Endothelial cell of umbilical vein (primary cell): ENCODE measurements around the gene TFDP1. TPM values are rescaled to one million over a fixed set of nuclear protein-coding genes. Genes with fewer than 3 reads are reported as not detected.

Source experiments
- BruUV-seq: library from RNA; stranded (reverse); fragments of 400-500 nt; replicated peaks from 2 replicates; lab custom pipeline; 2021; lab: Mats Ljungman, UMichigan
- CTCF ChIA-PET: fragments of 300-600, 350-600 bp; sonication (Branson Sonifier 250); formaldehyde crosslinking; loops from one replicate; lab custom pipeline; 2021; ENCODE audit warnings: antibody characterized with exemption, inconsistent platforms; lab: Charles Lee
- POLR2A ChIA-PET: fragments of 300-600, 350-600 bp; sonication (Branson Sonifier 250); formaldehyde crosslinking; loops from one replicate; lab custom pipeline; 2021; ENCODE audit warnings: antibody characterized with exemption, inconsistent platforms; lab: Charles Lee
- DNase-seq: peaks from one replicate; pipeline ENCODE4 v3.0.0-alpha.2; 2011; ENCODE audit warnings: low read depth, low spot score
- FAIRE-seq: peaks from 2 replicates; lab custom pipeline; 2011; peaks lifted over from hg19 to GRCh38; lab: Jason Lieb, UNC
- H2AFZ ChIP-seq: 2 replicates; pipeline ENCODE4 v1.6.0; 2012; ENCODE audit warnings: low read depth, low read length, control low read depth, inconsistent platforms
- H3K27ac ChIP-seq: 2 replicates; pipeline ENCODE4 v1.5.1; 2011; ENCODE audit warnings: low read depth, mild to moderate bottlenecking, control low read depth, low read length, moderate library complexity; ENCODE audit not compliant: insufficient read depth
- H3K27me3 ChIP-seq, 2 experiments: 2 replicates each; pipeline versions ENCODE4 v1.6.0 to v1.6.1; 2011; ENCODE audit warnings: low read length in 2 of 2, mixed read lengths in 1 of 2; ENCODE audit not compliant: control insufficient read depth in 2 of 2, insufficient read depth in 2 of 2
- H3K36me3 ChIP-seq, 2 experiments: 2 replicates in 1 of 2; 3 replicates in 1 of 2; pipeline ENCODE4 v1.5.1; 2011; ENCODE audit warnings: low read length in 2 of 2, mild to moderate bottlenecking in 1 of 2, moderate library complexity in 1 of 2; ENCODE audit not compliant: control insufficient read depth in 2 of 2, insufficient read depth in 2 of 2; ENCODE audit errors: extremely low read depth in 1 of 2
- H3K4me1 ChIP-seq: 3 replicates; pipeline ENCODE4 v1.5.1; 2011; ENCODE audit warnings: mild to moderate bottlenecking, low read length; ENCODE audit not compliant: control insufficient read depth, insufficient read depth; ENCODE audit errors: extremely low read depth
- H3K4me2 ChIP-seq: 2 replicates; pipeline ENCODE4 v1.6.1; 2011; ENCODE audit warnings: low read length, control low read depth, mixed read lengths; ENCODE audit not compliant: insufficient read depth
- H3K4me3 ChIP-seq, 3 experiments: fragments of 200-600 bp in 1 of 3; sonication (generic), shearing (Covaris generic) in 1 of 3; replicated peaks in 1 of 3; 2 replicates each; pipeline ENCODE4 v1.5.1; 2011 to 2016; ENCODE audit warnings: control low read depth in 3 of 3, low read length in 3 of 3, mild to moderate bottlenecking in 2 of 3, inconsistent platforms in 1 of 3, low read depth in 1 of 3, moderate library complexity in 1 of 3; ENCODE audit not compliant: insufficient read depth in 1 of 3
- H3K79me2 ChIP-seq: 2 replicates; pipeline ENCODE4 v1.6.0; 2012; ENCODE audit warnings: low read length, inconsistent platforms; ENCODE audit not compliant: control insufficient read depth, insufficient read depth
- H3K9ac ChIP-seq: replicated peaks from 2 replicates; pipeline ENCODE3; 2011; ENCODE audit warnings: low read length, control low read depth; ENCODE audit not compliant: insufficient read depth; ENCODE audit errors: extremely low read depth
- H3K9me1 ChIP-seq: replicated peaks from 3 replicates; pipeline ENCODE4 v1.6.0; 2011; ENCODE audit warnings: mild to moderate bottlenecking, low read length; ENCODE audit not compliant: control insufficient read depth, insufficient read depth; ENCODE audit errors: extremely low read depth
- H3K9me3 ChIP-seq: replicated peaks from 2 replicates; pipeline ENCODE4 v1.5.1; 2012; ENCODE audit warnings: low read length, inconsistent platforms; ENCODE audit not compliant: control insufficient read depth, insufficient read depth
- H4K20me1 ChIP-seq: replicated peaks from 2 replicates; pipeline ENCODE3; 2011; ENCODE audit warnings: mild to moderate bottlenecking, low read length; ENCODE audit not compliant: control insufficient read depth, insufficient read depth; ENCODE audit errors: extremely low read depth
- CTCF ChIP-seq, 2 donors: IDR thresholded peaks; 1 replicate in 1 of 2; 2 replicates in 1 of 2; pipeline ENCODE4 v1.5.1; 2011; ENCODE audit warnings: low read length in 2 of 2, mild to moderate bottlenecking in 2 of 2, moderate library complexity in 2 of 2, control low read depth in 1 of 2, inconsistent platforms in 1 of 2, low read depth in 1 of 2; ENCODE audit not compliant: insufficient read depth in 1 of 2; ENCODE audit errors: extremely low read depth in 1 of 2
- EZH2 ChIP-seq: IDR thresholded peaks from 2 replicates; pipeline ENCODE4 v1.6.1; 2012; ENCODE audit warnings: borderline replicate concordance, low read depth, mild to moderate bottlenecking, moderate library complexity, low read length, inconsistent platforms; ENCODE audit not compliant: severe bottlenecking
- FOS ChIP-seq: IDR thresholded peaks from 2 replicates; pipeline ENCODE4 v1.6.1; 2011; ENCODE audit warnings: mild to moderate bottlenecking, low read length, moderate library complexity, borderline replicate concordance; ENCODE audit not compliant: insufficient read depth
- GATA2 ChIP-seq: IDR thresholded peaks from 2 replicates; pipeline ENCODE4 v1.7.0; 2011; ENCODE audit warnings: low read depth, mild to moderate bottlenecking, moderate library complexity, mixed read lengths, low read length; ENCODE audit not compliant: insufficient read length, insufficient read depth
- JUN ChIP-seq: IDR thresholded peaks from 2 replicates; pipeline ENCODE4 v1.6.1; 2011; ENCODE audit warnings: borderline replicate concordance, low read depth; ENCODE audit not compliant: insufficient read length, insufficient read depth
- MAX ChIP-seq: IDR thresholded peaks from 2 replicates; pipeline ENCODE4 v1.6.1; 2011; ENCODE audit not compliant: insufficient read depth, insufficient read length
- MYC ChIP-seq: IDR thresholded peaks from one replicate; pipeline ENCODE4 v1.6.1; 2011; ENCODE audit warnings: mild to moderate bottlenecking, low read depth, low read length
- POLR2A ChIP-seq: IDR thresholded peaks from 2 replicates; pipeline ENCODE4 v1.6.1; 2012; ENCODE audit warnings: low read depth, mild to moderate bottlenecking, control low read depth, low read length
- POLR2AphosphoS5 ChIP-seq: IDR thresholded peaks from 2 replicates; pipeline ENCODE4 v1.6.1; 2012; ENCODE audit warnings: low read depth, mild to moderate bottlenecking, control low read depth, low read length, moderate library complexity; ENCODE audit not compliant: insufficient read depth
- dilution Hi-C: fragments of 300-500 bp; cut with MboI; formaldehyde crosslinking; loops from one replicate; pipeline ENCODE4 v1.15.0; 2019; ENCODE audit warnings: low sequenced_read_pairs; ENCODE audit not compliant: extremely low pct_ligation_motif_present
- intact Hi-C: fragments of 100-400 bp; cut with micrococcal nuclease; formaldehyde crosslinking; loops from one replicate; pipeline ENCODE4 v1.10.0; 2022
- polyA plus RNA-seq, 4 experiments: library from polyadenylated mRNA; depleted of rRNA in 3 of 4; stranded (reverse) in 3 of 4; unstranded in 1 of 4; fragments of >200 nt; gene quantifications; 2 replicates each; pipeline versions ENCODE4 v1.2.1 to v1.2.3, GENCODE V29; 2011 to 2012; ENCODE audit warnings: missing spikeins in 1 of 4
- total RNA-seq: library from RNA; stranded (reverse); gene quantifications from 2 replicates; pipeline ENCODE4 v1.2.3, GENCODE V29; 2021

The TFDP1 gene
- total and polyA plus RNA-seq, 2 donors (not counting 3 experiments of a cell fraction or from before 2014, with no cell fraction given), result 64.3 to 137 TPM

GRCh38 chr13:113657851-113658741 is 73.5 kb downstream of the TFDP1 start, which contains the start of gene ATP4B:
Gene ATP4B (minus strand): TSS chr13:113658198. CDS start chr13:113658144, 54 bp downstream.
- Histone ChIP-seq H3K27me3 (peaks cover 0 to 8% of the 10 kb centered on the region in 2 experiments), H3K27ac (no peak within 1 kb of the TSS), H2AFZ (no peak within 1 kb of the TSS), H3K9me1 (no peaks in the 10 kb centered on the region), H4K20me1 (no peaks in the 10 kb centered on the region), H3K4me3 (no peak within 1 kb of the TSS), H3K9me3 (no peaks in the 10 kb centered on the region), H3K79me2 (no peaks in the 10 kb centered on the region), H3K4me2 (no peak within 1 kb of the TSS), H3K36me3 (no peaks in the 10 kb centered on the region), H3K4me1 (no peaks in the 10 kb centered on the region), H3K9ac (no peak within 1 kb of the TSS)
- intact Hi-C loops, result no loop called here
- FAIRE-seq (no peak), DNase-seq (no peak)
- BruUV-seq, result no TSS peak
- POLR2A ChIA-PET, result no interaction called here
- CTCF ChIA-PET, result no interaction called here
- TF ChIP-seq FOS (no peak), POLR2AphosphoS5 (no peak), EZH2 (no peak), GATA2 (no peak), MAX (no peak), MYC (no peak), POLR2A (no peak), JUN (no peak), CTCF (IDR thresholded peaks at IDR 0.05; ENCODE audit: extremely low read depth in 1 of 2, insufficient read depth in 1 of 2, low read depth in 1 of 2, low read length in 2 of 2) (no peak)
- dilution Hi-C loops, result no loop called here
